Adipocyte (in vitro differentiated cells): ENCODE data around the gene ZNF621.
A peak's percentile ranks its signal among the peaks of the same experiment; 100 is the strongest.

Source experiments
- DNase-seq: peaks from one replicate; pipeline ENCODE4 v3.0.0-alpha.2; 2015; ENCODE audit warnings: low read depth
- H3K27me3 ChIP-seq: replicated peaks from 2 replicates; pipeline ENCODE4 v1.7.0; 2013; ENCODE audit warnings: mild to moderate bottlenecking, low read length, moderate library complexity; ENCODE audit not compliant: control insufficient read depth, insufficient read depth
- H3K36me3 ChIP-seq: 2 replicates; pipeline ENCODE4 v1.7.0; 2013; ENCODE audit warnings: low read length, mild to moderate bottlenecking, moderate library complexity; ENCODE audit not compliant: control insufficient read depth, insufficient read depth, severe bottlenecking
- H3K4me1 ChIP-seq: 2 replicates; pipeline ENCODE4 v1.7.0; 2013; ENCODE audit warnings: mild to moderate bottlenecking, low read length, moderate library complexity; ENCODE audit not compliant: control insufficient read depth, insufficient read depth
- H3K4me3 ChIP-seq: 2 replicates; pipeline ENCODE4 v1.7.0; 2013; ENCODE audit warnings: mild to moderate bottlenecking, low read length, moderate library complexity
- H3K9ac ChIP-seq: 2 replicates; pipeline ENCODE4 v1.7.0; 2013; ENCODE audit warnings: mild to moderate bottlenecking, low read length, moderate library complexity
- H3K9me3 ChIP-seq: 2 replicates; pipeline ENCODE4 v1.7.0; 2013; ENCODE audit warnings: mild to moderate bottlenecking, low read length, moderate library complexity; ENCODE audit not compliant: control insufficient read depth

The ZNF621 gene

GRCh38 chr3:40582401-40583027 lies 57.8 kb downstream of the ZNF621 start:
- Histone ChIP-seq H3K9ac (no peak overlapping the region), H3K36me3 (no peaks in the 10 kb centered on the region), H3K4me1 (peaks cover 31% of the 10 kb centered on the region), H3K4me3 (no peak overlapping the region), H3K9me3 (no peaks in the 10 kb centered on the region), H3K27me3 (peaks cover 8% of the 10 kb centered on the region)
- DNase-seq = no peak

- Histone ChIP-seq H3K9me3 (no peaks in the 10 kb centered on the region), H3K27me3 (peaks cover 8% of the 10 kb centered on the region), H3K9ac (no peak overlapping the region), H3K4me1 (peaks cover 31% of the 10 kb centered on the region), H3K4me3 (no peak overlapping the region), H3K36me3 (no peaks in the 10 kb centered on the region)
- no peak for DNase-seq
Observed at GRCh38 chr3:40583691-40584090, 58.9 kb downstream of the ZNF621 start.

- Histone ChIP-seq H3K4me3 (peak overlapping the region; percentile 69), H3K4me1 (peaks cover 31% of the 10 kb centered on the region), H3K9ac (peak overlapping the region; percentile 56), H3K27me3 (peaks cover 6% of the 10 kb centered on the region), H3K36me3 (no peaks in the 10 kb centered on the region), H3K9me3 (no peaks in the 10 kb centered on the region)
- peak; percentile 91 for DNase-seq
Observed at GRCh38 chr3:40584625-40585189, 59.9 kb downstream of the ZNF621 start.

GRCh38 chr3:40585381-40586016 lies 60.7 kb downstream of the ZNF621 start:
- peak overlapping the region; percentile 56 for H3K9ac ChIP-seq
- H3K27me3 ChIP-seq = no peaks in the 10 kb centered on the region
- no peaks in the 10 kb centered on the region for H3K36me3 ChIP-seq
- H3K4me3 ChIP-seq = peak overlapping the region; percentile 69
- no peak for DNase-seq
- H3K9me3 ChIP-seq = no peaks in the 10 kb centered on the region
- H3K4me1 ChIP-seq = peaks cover 31% of the 10 kb centered on the region

GRCh38 chr3:40586901-40587300 lies 62.1 kb downstream of the ZNF621 start:
- Histone ChIP-seq H3K4me3 (no peak overlapping the region), H3K9ac (no peak overlapping the region), H3K36me3 (no peaks in the 10 kb centered on the region), H3K4me1 (peaks cover 20% of the 10 kb centered on the region), H3K27me3 (no peaks in the 10 kb centered on the region), H3K9me3 (no peaks in the 10 kb centered on the region)
- DNase-seq = no peak

- H3K9ac ChIP-seq = no peak overlapping the region
- no peaks in the 10 kb centered on the region for H3K27me3 ChIP-seq
- H3K4me1 ChIP-seq = peaks cover 12% of the 10 kb centered on the region
- DNase-seq = no peak
- H3K9me3 ChIP-seq = no peaks in the 10 kb centered on the region
- H3K36me3 ChIP-seq = no peaks in the 10 kb centered on the region
- no peak overlapping the region for H3K4me3 ChIP-seq
Observed at GRCh38 chr3:40588406-40588805, 63.6 kb downstream of the ZNF621 start.
